Glutamatergic neuron (in vitro differentiated cells): ENCODE data around the gene PCK2. TPM values are rescaled to one million over a fixed set of nuclear protein-coding genes. Genes with fewer than 3 reads are reported as not detected.
A peak's percentile ranks its signal among the peaks of the same experiment; 100 is the strongest.

ENCODE experiments used
- DNase-seq: peaks from one replicate; pipeline ENCODE4 v3.0.0; 2022
- H3K27ac Mint-ChIP-seq: one replicate; pipeline ENCODE4 v1.8.0; 2020; ENCODE audit warnings: mild to moderate bottlenecking, mixed read lengths, inconsistent platforms; ENCODE audit not compliant: unreplicated experiment
- H3K27me3 Mint-ChIP-seq: one replicate; pipeline ENCODE4 v1.8.0; 2020; ENCODE audit warnings: mild to moderate bottlenecking, moderate library complexity, mixed read lengths, inconsistent platforms; ENCODE audit not compliant: unreplicated experiment
- H3K36me3 Mint-ChIP-seq: one replicate; pipeline ENCODE4 v1.8.0; 2020; ENCODE audit warnings: mild to moderate bottlenecking, mixed read lengths, inconsistent platforms; ENCODE audit not compliant: unreplicated experiment
- H3K4me1 Mint-ChIP-seq: one replicate; pipeline ENCODE4 v1.8.0; 2020; ENCODE audit warnings: mild to moderate bottlenecking, low read depth, mixed read lengths, inconsistent platforms; ENCODE audit not compliant: unreplicated experiment
- H3K4me3 Mint-ChIP-seq: one replicate; pipeline ENCODE4 v1.8.0; 2020; ENCODE audit warnings: mild to moderate bottlenecking, mixed read lengths, inconsistent platforms; ENCODE audit not compliant: unreplicated experiment
- H3K9me3 Mint-ChIP-seq: one replicate; pipeline ENCODE4 v1.8.0; 2020; ENCODE audit warnings: mild to moderate bottlenecking, moderate library complexity, mixed read lengths, inconsistent platforms; ENCODE audit not compliant: unreplicated experiment
- total RNA-seq: library from RNA; stranded (reverse); fragmentation: NEBNext Ultra II Directional; extraction: Animal tissue kit (Norgen Biotek cat#: 25700); gene quantifications from one replicate; pipeline ENCODE4 v1.2.1, GENCODE V29; 2021; ENCODE audit not compliant: unreplicated experiment
- TF ChIP-seq, protein P1 (sequence below): fragments of 200-600 bp; sonication (generic); IDR thresholded peaks from one replicate; pipeline ENCODE4 v1.5.0; 2021; ENCODE audit not compliant: partially characterized antibody, unreplicated experiment

The PCK2 gene
- total RNA-seq, 1 donor from 2014 or later = 99.9 TPM

GRCh38 chr14:24070285-24071143, 23.6 kb upstream of the PCK2 start:
- DNase-seq = no peak
- peak overlapping the region; percentile 45 for H3K27ac Mint-ChIP-seq
- peaks cover 20% of the 10 kb centered on the region for H3K4me1 Mint-ChIP-seq
- H3K27me3 Mint-ChIP-seq = peaks cover 22% of the 10 kb centered on the region
- TF ChIP-seq, protein P1, sequence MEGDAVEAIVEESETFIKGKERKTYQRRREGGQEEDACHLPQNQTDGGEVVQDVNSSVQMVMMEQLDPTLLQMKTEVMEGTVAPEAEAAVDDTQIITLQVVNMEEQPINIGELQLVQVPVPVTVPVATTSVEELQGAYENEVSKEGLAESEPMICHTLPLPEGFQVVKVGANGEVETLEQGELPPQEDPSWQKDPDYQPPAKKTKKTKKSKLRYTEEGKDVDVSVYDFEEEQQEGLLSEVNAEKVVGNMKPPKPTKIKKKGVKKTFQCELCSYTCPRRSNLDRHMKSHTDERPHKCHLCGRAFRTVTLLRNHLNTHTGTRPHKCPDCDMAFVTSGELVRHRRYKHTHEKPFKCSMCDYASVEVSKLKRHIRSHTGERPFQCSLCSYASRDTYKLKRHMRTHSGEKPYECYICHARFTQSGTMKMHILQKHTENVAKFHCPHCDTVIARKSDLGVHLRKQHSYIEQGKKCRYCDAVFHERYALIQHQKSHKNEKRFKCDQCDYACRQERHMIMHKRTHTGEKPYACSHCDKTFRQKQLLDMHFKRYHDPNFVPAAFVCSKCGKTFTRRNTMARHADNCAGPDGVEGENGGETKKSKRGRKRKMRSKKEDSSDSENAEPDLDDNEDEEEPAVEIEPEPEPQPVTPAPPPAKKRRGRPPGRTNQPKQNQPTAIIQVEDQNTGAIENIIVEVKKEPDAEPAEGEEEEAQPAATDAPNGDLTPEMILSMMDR = no peak
- H3K36me3 Mint-ChIP-seq = peaks cover 6% of the 10 kb centered on the region
- peak overlapping the region; percentile 47 for H3K4me3 Mint-ChIP-seq
- H3K9me3 Mint-ChIP-seq = peaks cover 8% of the 10 kb centered on the region

DNA sequence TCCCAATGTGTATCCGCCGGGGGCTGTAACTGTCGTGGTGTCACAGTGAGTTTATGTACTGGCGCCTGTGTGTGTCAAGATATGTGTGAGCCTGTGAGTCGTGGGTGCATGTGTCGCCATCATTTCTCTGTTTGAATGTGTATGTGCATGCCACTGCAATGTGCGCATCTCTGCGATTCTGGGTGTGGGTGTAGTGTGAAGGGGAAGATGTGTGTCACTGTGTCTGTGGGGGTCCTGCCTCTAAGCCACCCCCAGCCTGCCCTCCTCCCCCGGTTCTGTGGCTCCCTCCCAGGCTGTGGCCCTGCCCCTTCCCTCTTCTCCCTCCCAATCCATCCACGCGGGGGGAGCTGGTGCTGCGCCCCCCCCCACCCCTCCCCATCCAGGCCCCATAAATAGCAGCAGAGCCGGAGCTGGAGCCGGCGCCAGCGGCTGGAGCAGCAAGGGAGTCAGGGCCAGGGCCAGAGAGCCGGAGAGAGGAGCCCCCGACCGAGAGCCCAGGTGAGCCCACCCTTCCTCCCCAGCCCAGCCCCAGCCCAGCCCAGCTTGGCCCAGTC, 22.9 kb upstream of the PCK2 start, which contains the start of gene CPNE6:
Gene CPNE6, plus strand, starts transcription at position 419 of the 554 bp plus-strand sequence. CDS start 1,375 bp downstream, outside the sequence.
- TF ChIP-seq, protein P1 = no peak
- H3K36me3 Mint-ChIP-seq = peaks cover 6% of the 10 kb centered on the region
- peak within 1 kb of the TSS; percentile 47 for H3K4me3 Mint-ChIP-seq
- H3K27me3 Mint-ChIP-seq = peaks cover 20% of the 10 kb centered on the region
- H3K4me1 Mint-ChIP-seq = peaks cover 20% of the 10 kb centered on the region
- peak within 1 kb of the TSS; percentile 59 for H3K27ac Mint-ChIP-seq
- no peak for DNase-seq
- peaks cover 8% of the 10 kb centered on the region for H3K9me3 Mint-ChIP-seq

GRCh38 chr14:24071836-24072430, 22.2 kb upstream of the PCK2 start:
- peaks cover 6% of the 10 kb centered on the region for H3K36me3 Mint-ChIP-seq
- peaks cover 25% of the 10 kb centered on the region for H3K4me1 Mint-ChIP-seq
- peaks cover 8% of the 10 kb centered on the region for H3K9me3 Mint-ChIP-seq
- peaks cover 20% of the 10 kb centered on the region for H3K27me3 Mint-ChIP-seq
- no peak overlapping the region for H3K4me3 Mint-ChIP-seq
- TF ChIP-seq, protein P1 = no peak
- H3K27ac Mint-ChIP-seq = no peak overlapping the region
- no peak for DNase-seq

GRCh38 chr14:24072436-24072835, 21.7 kb upstream of the PCK2 start:
- H3K27ac Mint-ChIP-seq = peak overlapping the region; percentile 59
- H3K27me3 Mint-ChIP-seq = peaks cover 16% of the 10 kb centered on the region
- TF ChIP-seq, protein P1 = no peak
- DNase-seq = no peak
- peaks cover 30% of the 10 kb centered on the region for H3K4me1 Mint-ChIP-seq
- peaks cover 2% of the 10 kb centered on the region for H3K36me3 Mint-ChIP-seq
- H3K4me3 Mint-ChIP-seq = no peak overlapping the region
- H3K9me3 Mint-ChIP-seq = peaks cover 11% of the 10 kb centered on the region
